Stomach (tissue), 4 donors: Measurements from ENCODE around the gene LGALS12.

Source experiments
- EP300 ChIP-seq: sonication (generic); formaldehyde crosslinking; IDR thresholded peaks from one replicate; pipeline ENCODE4 v1.6.1; 2017; ENCODE audit warnings: antibody characterized with exemption
- POLR2AphosphoS5 ChIP-seq, 3 donors: sonication (generic); formaldehyde crosslinking; IDR thresholded peaks; one replicate each; pipeline ENCODE4 v1.6.1; 2016; ENCODE audit warnings: antibody characterized with exemption in 3 of 3
- TF ChIP-seq, protein P1 (sequence below), 7 experiments: fragments of 450-650 bp in 4 of 7; fragments of 200-600 bp in 3 of 7; sonication (generic) in 3 of 7; IDR thresholded peaks; one replicate each; pipeline ENCODE4 v1.5.1; 2016 to 2019; ENCODE audit warnings: antibody characterized with exemption in 7 of 7, control low read depth in 2 of 7, mild to moderate bottlenecking in 1 of 7

DNA sequence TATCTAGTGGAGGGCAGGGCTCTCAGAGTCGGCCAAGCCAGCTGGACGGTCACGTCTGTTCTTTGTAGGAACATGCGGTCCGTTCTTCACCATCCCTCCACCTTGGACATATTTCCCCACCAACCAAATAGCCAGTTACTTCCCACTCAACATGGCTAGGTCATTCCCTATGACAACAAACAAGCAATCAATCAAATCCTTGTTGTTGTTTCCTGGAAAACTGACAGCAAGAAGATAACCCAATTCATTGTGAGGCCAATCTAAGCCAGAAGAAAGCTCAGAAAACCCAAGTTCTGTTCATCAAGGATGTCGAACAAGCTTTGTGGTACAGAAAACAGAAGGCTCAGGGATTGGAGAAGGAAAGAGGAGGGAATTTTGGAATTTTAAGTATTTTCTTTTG is 25.8 kb upstream of the LGALS12 start:
- TF ChIP-seq, protein P1, sequence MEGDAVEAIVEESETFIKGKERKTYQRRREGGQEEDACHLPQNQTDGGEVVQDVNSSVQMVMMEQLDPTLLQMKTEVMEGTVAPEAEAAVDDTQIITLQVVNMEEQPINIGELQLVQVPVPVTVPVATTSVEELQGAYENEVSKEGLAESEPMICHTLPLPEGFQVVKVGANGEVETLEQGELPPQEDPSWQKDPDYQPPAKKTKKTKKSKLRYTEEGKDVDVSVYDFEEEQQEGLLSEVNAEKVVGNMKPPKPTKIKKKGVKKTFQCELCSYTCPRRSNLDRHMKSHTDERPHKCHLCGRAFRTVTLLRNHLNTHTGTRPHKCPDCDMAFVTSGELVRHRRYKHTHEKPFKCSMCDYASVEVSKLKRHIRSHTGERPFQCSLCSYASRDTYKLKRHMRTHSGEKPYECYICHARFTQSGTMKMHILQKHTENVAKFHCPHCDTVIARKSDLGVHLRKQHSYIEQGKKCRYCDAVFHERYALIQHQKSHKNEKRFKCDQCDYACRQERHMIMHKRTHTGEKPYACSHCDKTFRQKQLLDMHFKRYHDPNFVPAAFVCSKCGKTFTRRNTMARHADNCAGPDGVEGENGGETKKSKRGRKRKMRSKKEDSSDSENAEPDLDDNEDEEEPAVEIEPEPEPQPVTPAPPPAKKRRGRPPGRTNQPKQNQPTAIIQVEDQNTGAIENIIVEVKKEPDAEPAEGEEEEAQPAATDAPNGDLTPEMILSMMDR (IDR thresholded peaks at IDR 0.05): no peak
- no peak for TF ChIP-seq POLR2AphosphoS5 (IDR thresholded peaks at IDR 0.05)
- no peak for TF ChIP-seq EP300
